CD4-positive, alpha-beta memory T cell (primary cell): Measurements from ENCODE around the gene SSH2. TPM values are rescaled to one million over a fixed set of nuclear protein-coding genes. Genes with fewer than 3 reads are reported as not detected.

Source experiments
- CTCF ChIA-PET: fragments of 350-600 bp; sonication (Branson Sonifier 250); formaldehyde crosslinking; loops from one replicate; lab custom pipeline; 2021; ENCODE audit warnings: inconsistent platforms; ENCODE audit not compliant: partially characterized antibody; lab: Charles Lee
- POLR2A ChIA-PET: fragments of 350-600 bp; sonication (Branson Sonifier 250); formaldehyde crosslinking; loops from one replicate; lab custom pipeline; 2021; ENCODE audit not compliant: partially characterized antibody; lab: Charles Lee
- DNase-seq, 5 donors: peaks; one replicate each; pipeline versions ENCODE4 v3.0.0 to v3.0.0-alpha.2; 2020 to 2022; ENCODE audit warnings: mixed read lengths in 1 of 5
- H3K27ac ChIP-seq: one replicate; pipeline ENCODE4 v1.7.0; 2013; ENCODE audit warnings: low read depth, low read length
- H3K27me3 ChIP-seq: 2 replicates; pipeline ENCODE4 v1.7.0; 2013; ENCODE audit warnings: mild to moderate bottlenecking, low read length, moderate library complexity; ENCODE audit not compliant: insufficient read depth
- H3K36me3 ChIP-seq: 2 replicates; pipeline ENCODE4 v1.7.0; 2013; ENCODE audit warnings: mild to moderate bottlenecking, low read length, moderate library complexity; ENCODE audit not compliant: insufficient read depth
- H3K4me1 ChIP-seq: 2 replicates; pipeline ENCODE4 v1.7.0; 2013; ENCODE audit warnings: mild to moderate bottlenecking, low read length, moderate library complexity; ENCODE audit not compliant: insufficient read depth
- H3K4me3 ChIP-seq, 2 donors: one replicate each; pipeline ENCODE4 v1.7.0; 2013; ENCODE audit warnings: low read length in 2 of 2, mild to moderate bottlenecking in 1 of 2
- H3K9me3 ChIP-seq, 2 donors: one replicate each; pipeline ENCODE4 v1.7.0; 2013; ENCODE audit warnings: low read length in 2 of 2, control low read depth in 1 of 2; ENCODE audit not compliant: control insufficient read depth in 1 of 2
- H3K27ac Mint-ChIP-seq, 7 donors: one replicate each; pipeline ENCODE4 v1.8.0; 2020 to 2021; ENCODE audit warnings: mixed read lengths in 7 of 7, mild to moderate bottlenecking in 6 of 7, inconsistent platforms in 3 of 7, moderate library complexity in 3 of 7
- H3K27me3 Mint-ChIP-seq, 2 donors: one replicate each; pipeline ENCODE4 v1.8.0; 2020 to 2021; ENCODE audit warnings: mixed read lengths in 2 of 2
- H3K36me3 Mint-ChIP-seq, 2 donors: one replicate each; pipeline ENCODE4 v1.8.0; 2020 to 2021; ENCODE audit warnings: mixed read lengths in 2 of 2, inconsistent platforms in 1 of 2, mild to moderate bottlenecking in 1 of 2
- H3K4me1 Mint-ChIP-seq, 4 donors: one replicate each; pipeline ENCODE4 v1.8.0; 2020 to 2021; ENCODE audit warnings: mixed read lengths in 4 of 4, mild to moderate bottlenecking in 1 of 4
- H3K4me3 Mint-ChIP-seq, 8 donors: one replicate each; pipeline ENCODE4 v1.8.0; 2020 to 2021; ENCODE audit warnings: mixed read lengths in 8 of 8, mild to moderate bottlenecking in 7 of 8, moderate library complexity in 6 of 8, inconsistent platforms in 3 of 8
- H3K9me3 Mint-ChIP-seq, 8 donors: one replicate each; pipeline ENCODE4 v1.8.0; 2020 to 2021; ENCODE audit warnings: mixed read lengths in 8 of 8, mild to moderate bottlenecking in 5 of 8, inconsistent platforms in 3 of 8, moderate library complexity in 1 of 8
- intact Hi-C: fragments of 100-400 bp; cut with micrococcal nuclease; formaldehyde crosslinking; loops from one replicate; pipeline ENCODE4 v1.15.1; 2023
- polyA plus RNA-seq, 2 donors: library from polyadenylated mRNA; unstranded; fragments of 300-500 nt; fragmentation: Illumina TruSeq; gene quantifications; one replicate each; pipeline ENCODE4 v1.2.3, GENCODE V29; 2021
- total RNA-seq, 2 experiments: library from RNA; stranded (reverse); gene quantifications; one replicate each; pipeline ENCODE4 v1.2.3, GENCODE V29; 2021

Gene SSH2
- total and polyA plus RNA-seq, 4 experiments from 2014 or later = 13.5 to 70.4 (median 54.2) TPM

- Mint-ChIP-seq H3K27me3 (no peaks in the 10 kb centered on the region), H3K27ac (peak overlapping the region in 4 of 7 donors; percentile 16 to 62 (median 22)), H3K36me3 (peaks cover 48 to 63% of the 10 kb centered on the region in 2 donors), H3K4me3 (no peak overlapping the region), H3K4me1 (peaks cover 2 to 12% (median 10%) of the 10 kb centered on the region in 4 donors), H3K9me3 (peaks cover 0 to 4% (median 0%) of the 10 kb centered on the region in 8 donors)
- Histone ChIP-seq H3K9me3 (no peaks in the 10 kb centered on the region), H3K36me3 (peaks cover 28% of the 10 kb centered on the region), H3K4me3 (no peak overlapping the region), H3K27ac (no peak overlapping the region), H3K4me1 (no peaks in the 10 kb centered on the region), H3K27me3 (no peaks in the 10 kb centered on the region)
- POLR2A ChIA-PET = interaction anchor here (1.3 to 1.6 kb wide), 3 partner anchors 57 to 113 kb away, joined by 3 to 5 read pairs (median 4); no protein-coding TSS in a partner anchor
- intact Hi-C loops = no loop called here
- DNase-seq = no peak
- CTCF ChIA-PET = interaction anchor here (0.6 to 2.5 kb wide), 7 partner anchors 11 to 114 kb away, joined by 3 to 8 read pairs (median 5); no protein-coding TSS in a partner anchor
These were observed 264.6 kb downstream of the SSH2 start for GRCh38 chr17:29665481-29665810.

- Histone ChIP-seq H3K4me1 (no peaks in the 10 kb centered on the region), H3K27ac (no peak overlapping the region), H3K27me3 (no peaks in the 10 kb centered on the region), H3K9me3 (no peaks in the 10 kb centered on the region), H3K36me3 (peaks cover 28% of the 10 kb centered on the region), H3K4me3 (no peak overlapping the region)
- H3K4me3 Mint-ChIP-seq = no peak overlapping the region
- intact Hi-C loops = no loop called here
- H3K9me3 Mint-ChIP-seq = peaks cover 0 to 4% (median 0%) of the 10 kb centered on the region in 8 donors
- ChIA-PET POLR2A (interaction anchor here (1.3 to 1.6 kb wide), 3 partner anchors 58 to 114 kb away, joined by 3 to 5 read pairs (median 4); no protein-coding TSS in a partner anchor), CTCF (interaction anchor here (0.6 to 2.5 kb wide), 6 partner anchors 10 to 114 kb away, joined by 3 to 8 read pairs (median 4); no protein-coding TSS in a partner anchor)
- H3K27ac Mint-ChIP-seq = peak overlapping the region in 3 of 7 donors; percentile 18 to 29 (median 27)
- no peaks in the 10 kb centered on the region for H3K27me3 Mint-ChIP-seq
- H3K4me1 Mint-ChIP-seq = peaks cover 4 to 14% (median 12%) of the 10 kb centered on the region in 4 donors
- no peak for DNase-seq
- H3K36me3 Mint-ChIP-seq = peaks cover 50 to 61% of the 10 kb centered on the region in 2 donors
These were observed 265.1 kb downstream of the SSH2 start for GRCh38 chr17:29664743-29665480.

- Mint-ChIP-seq H3K9me3 (peaks cover 0 to 4% (median 0%) of the 10 kb centered on the region in 8 donors), H3K36me3 (peaks cover 46 to 57% of the 10 kb centered on the region in 2 donors), H3K27me3 (no peaks in the 10 kb centered on the region), H3K4me3 (no peak overlapping the region), H3K4me1 (peaks cover 11 to 16% (median 15%) of the 10 kb centered on the region in 4 donors), H3K27ac (peak overlapping the region in 4 of 7 donors; percentile 60 to 84 (median 69))
- Histone ChIP-seq H3K27ac (no peak overlapping the region), H3K27me3 (no peaks in the 10 kb centered on the region), H3K4me1 (peaks cover 6% of the 10 kb centered on the region), H3K9me3 (no peaks in the 10 kb centered on the region), H3K36me3 (peaks cover 19% of the 10 kb centered on the region), H3K4me3 (no peak overlapping the region)
- POLR2A ChIA-PET = interaction anchor here (0.9 to 1.6 kb wide), 3 partner anchors 9 to 94 kb away, joined by 3 to 4 read pairs (median 3); no protein-coding TSS in a partner anchor
- CTCF ChIA-PET = interaction anchor here (0.5 to 1.9 kb wide), 5 partner anchors 9 to 83 kb away, joined by 3 to 5 read pairs (median 3); no protein-coding TSS in a partner anchor
- intact Hi-C loops = no loop called here
- no peak for DNase-seq
These were observed 266.9 kb downstream of the SSH2 start for GRCh38 chr17:29663155-29663554.

- ChIA-PET POLR2A (no interaction called here), CTCF (no interaction called here)
- Mint-ChIP-seq H3K27me3 (no peaks in the 10 kb centered on the region), H3K9me3 (peaks cover 0 to 4% (median 0%) of the 10 kb centered on the region in 8 donors), H3K4me1 (peaks cover 11 to 18% (median 16%) of the 10 kb centered on the region in 4 donors), H3K27ac (peak overlapping the region in 3 of 7 donors; percentile 2 to 43 (median 7)), H3K36me3 (peaks cover 36 to 49% of the 10 kb centered on the region in 2 donors), H3K4me3 (no peak overlapping the region)
- no peak overlapping the region for H3K4me3 ChIP-seq
- peaks cover 10% of the 10 kb centered on the region for H3K36me3 ChIP-seq
- peaks cover 6% of the 10 kb centered on the region for H3K4me1 ChIP-seq
- H3K27ac ChIP-seq = no peak overlapping the region
- no peaks in the 10 kb centered on the region for H3K27me3 ChIP-seq
- H3K9me3 ChIP-seq = no peaks in the 10 kb centered on the region
- no peak for DNase-seq
- intact Hi-C loops = no loop called here
These were observed 268.8 kb downstream of the SSH2 start for GRCh38 chr17:29661213-29661612.

- Histone ChIP-seq H3K36me3 (peaks cover 28% of the 10 kb centered on the region), H3K27me3 (no peaks in the 10 kb centered on the region), H3K4me1 (peaks cover 6% of the 10 kb centered on the region), H3K4me3 (no peak overlapping the region), H3K9me3 (no peaks in the 10 kb centered on the region), H3K27ac (no peak overlapping the region)
- Mint-ChIP-seq H3K36me3 (peaks cover 29 to 49% of the 10 kb centered on the region in 2 donors), H3K4me1 (peaks cover 11 to 16% (median 13%) of the 10 kb centered on the region in 4 donors), H3K4me3 (peak overlapping the region in 2 of 8 donors; percentile 31 to 41), H3K9me3 (peaks cover 0 to 4% (median 0%) of the 10 kb centered on the region in 8 donors), H3K27me3 (no peaks in the 10 kb centered on the region), H3K27ac (peak overlapping the region in 5 of 7 donors; percentile 24 to 70 (median 42))
- peak in 2 of 5 donors; percentile 5 to 9 for DNase-seq
- intact Hi-C loops = no loop called here
- ChIA-PET POLR2A (interaction anchor here (0.6 to 1.6 kb wide), 2 partner anchors 41 to 113 kb away, joined by 3 read pairs; no protein-coding TSS in a partner anchor), CTCF (interaction anchor here (1.8 to 1.9 kb wide), 2 partner anchors 22 to 42 kb away, joined by 4 read pairs; no protein-coding TSS in a partner anchor)
These were observed 270.9 kb downstream of the SSH2 start for GRCh38 chr17:29659155-29659554.

- H3K4me3 ChIP-seq = no peak overlapping the region
- H3K4me1 ChIP-seq = peaks cover 6% of the 10 kb centered on the region
- no peaks in the 10 kb centered on the region for H3K9me3 Mint-ChIP-seq
- peak overlapping the region in 2 of 7 donors; percentile 47 to 49 for H3K27ac Mint-ChIP-seq
- ChIA-PET CTCF (interaction anchor here (1.0 to 3.3 kb wide), 6 partner anchors 7 to 119 kb away, joined by 3 to 10 read pairs (median 5); no protein-coding TSS in a partner anchor), POLR2A (interaction anchor here (1.0 kb wide), 1 partner anchor 39 kb away, joined by 3 read pairs; no protein-coding TSS in a partner anchor)
- H3K9me3 ChIP-seq = no peaks in the 10 kb centered on the region
- intact Hi-C loops = no loop called here
- no peaks in the 10 kb centered on the region for H3K27me3 Mint-ChIP-seq
- no peak for DNase-seq
- H3K27ac ChIP-seq = no peak overlapping the region
- no peaks in the 10 kb centered on the region for H3K27me3 ChIP-seq
- H3K36me3 ChIP-seq = peaks cover 25% of the 10 kb centered on the region
- peaks cover 4 to 7% (median 4%) of the 10 kb centered on the region in 4 donors for H3K4me1 Mint-ChIP-seq
- H3K4me3 Mint-ChIP-seq = no peak overlapping the region
- peaks cover 19 to 49% of the 10 kb centered on the region in 2 donors for H3K36me3 Mint-ChIP-seq
These were observed 274.7 kb downstream of the SSH2 start for GRCh38 chr17:29655323-29655722.
